Measurements from ENCODE around the gene PLOD1. TPM values are rescaled to one million over a fixed set of nuclear protein-coding genes. Genes with fewer than 3 reads are reported as not detected.

PLOD1 gene
- total and polyA plus RNA-seq, 2 of the 13 experiments (the other 11 are each of a cell fraction or from before 2014, with no cell fraction given) = 70.1 to 318 TPM

DNA sequence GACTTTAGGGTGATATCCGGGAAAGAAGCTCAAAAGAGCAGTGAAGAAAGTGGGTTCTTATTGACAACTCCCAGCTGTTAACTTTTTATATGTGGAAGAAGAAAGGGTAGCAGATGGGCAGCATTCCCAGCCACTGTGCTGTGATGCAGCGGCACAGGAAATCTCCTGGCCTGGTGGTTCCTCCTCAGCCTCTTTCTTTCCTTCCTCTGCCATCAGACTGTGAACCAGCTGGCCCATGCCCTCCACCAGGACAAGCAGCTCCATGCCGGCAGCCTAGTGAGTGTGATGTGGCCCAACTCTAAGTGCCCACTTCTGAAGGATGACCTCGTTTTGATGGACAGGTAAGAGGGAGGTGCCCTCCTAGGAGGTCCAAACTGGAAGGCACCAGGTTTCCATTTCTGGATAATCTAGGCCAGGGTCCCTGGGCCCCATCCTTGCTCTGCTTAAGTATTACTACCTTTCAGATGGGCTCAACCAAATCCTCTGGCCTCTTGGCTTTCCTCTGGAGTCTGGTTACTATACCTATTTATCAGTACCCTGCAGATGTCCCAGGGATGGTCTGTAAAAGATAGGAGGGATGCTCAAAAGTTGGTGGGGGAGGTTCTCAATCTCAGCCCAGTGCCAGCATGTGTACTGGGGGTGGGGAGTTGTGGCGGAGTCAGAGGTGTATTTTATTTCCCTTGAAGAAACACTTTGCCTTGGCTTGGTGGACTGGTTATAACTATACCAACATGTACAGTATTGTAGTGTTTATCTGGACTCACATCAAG, 62.7 kb downstream of the PLOD1 start:
- no peaks in the 10 kb centered on the region for H3K9me3 ChIP-seq (ENCODE audit: low read length)
- H3K4me1 ChIP-seq (ENCODE audit: insufficient read depth, low read length) = peaks cover 1% of the 10 kb centered on the region; the same call in 1 of the 2 replicates
- no peak overlapping the region for H3K4me3 ChIP-seq (replicated peaks in 1 of 3; ENCODE audit: insufficient read depth in 1 of 3, low read depth in 2 of 3, low read length in 3 of 3)
- intact Hi-C loops (cut with micrococcal nuclease; ENCODE audit: unreplicated experiment) = no loop called here
- peaks cover 38 to 71% of the 10 kb centered on the region in 2 experiments for H3K36me3 ChIP-seq (replicated peaks in 1 of 2; ENCODE audit: control insufficient read depth in 1 of 2, insufficient read depth in 2 of 2, low read length in 2 of 2)
- WGBS (ENCODE audit: low lambda C conversion rate) = 96% methylated on average over 4 of the region's 5 CpGs
- no peaks in the 10 kb centered on the region for H4K20me1 ChIP-seq (ENCODE audit: insufficient read depth, low read length)
- in situ Hi-C loops (cut with HindIII; ENCODE audit: extremely low pct_ligation_motif_present, low pct_unique_long_range_greater_than_20kb) = no loop called here
- no peak for DNase-seq (ENCODE audit: low spot score)
- H2AFZ ChIP-seq (ENCODE audit: low read length) = no peak overlapping the region
- CTCF ChIA-PET (ENCODE audit: low intra/inter-chr PET ratio, low total read pairs) = no interaction called here
- no peaks in the 10 kb centered on the region for H3K79me2 ChIP-seq (ENCODE audit: insufficient read depth, low read length)
- H3K27ac ChIP-seq (ENCODE audit: extremely low read length, insufficient read depth, low read length) = no peak overlapping the region
- no peak overlapping the region for H3K9ac ChIP-seq (ENCODE audit: insufficient read depth, low read depth, low read length)
- POLR2A ChIA-PET = no interaction called here
- H3K4me2 ChIP-seq (ENCODE audit: low read depth, low read length) = no peak overlapping the region
- BruUV-seq (replicated peaks) = no TSS peak
- no peak for FAIRE-seq
- no peaks in the 10 kb centered on the region for H3K27me3 ChIP-seq (ENCODE audit: control insufficient read depth in 1 of 2, insufficient read depth in 2 of 2, low read length in 2 of 2)
- ATAC-seq = no peak
- TF ChIP-seq ZNF468 (CRISPR knock-in tag; IDR thresholded peaks at IDR 0.05) (no peak), TMF1 (CRISPR knock-in tag; IDR thresholded peaks at IDR 0.05; ENCODE audit: low read depth) (no peak), POLR2A (IDR thresholded peaks at IDR 0.05; ENCODE audit: insufficient read depth in 1 of 2, low read depth in 2 of 2, low read length in 2 of 2) (no peak), CEBPG (CRISPR knock-in tag; IDR thresholded peaks at IDR 0.05) (no peak), GATA4 (IDR thresholded peaks at IDR 0.05; ENCODE audit: borderline replicate concordance, low read depth) (no peak), ZNF136 (CRISPR knock-in tag; IDR thresholded peaks at IDR 0.05; ENCODE audit: low read depth) (no peak), DMTF1 (CRISPR knock-in tag; IDR thresholded peaks at IDR 0.05) (no peak), BRF2 (CRISPR knock-in tag; IDR thresholded peaks at IDR 0.05) (no peak), ZFP36L2 (CRISPR knock-in tag; IDR thresholded peaks at IDR 0.05) (no peak), NR1H2 (CRISPR knock-in tag; IDR thresholded peaks at IDR 0.05; ENCODE audit: borderline replicate concordance, low read depth) (no peak), ESRRA (CRISPR knock-in tag; IDR thresholded peaks at IDR 0.05; ENCODE audit: low read depth) (no peak), ZHX1 (CRISPR knock-in tag; IDR thresholded peaks at IDR 0.05; ENCODE audit: low read depth) (no peak), DDIT3 (CRISPR knock-in tag; IDR thresholded peaks at IDR 0.05) (no peak)
- TF ChIP-seq, protein P1, sequence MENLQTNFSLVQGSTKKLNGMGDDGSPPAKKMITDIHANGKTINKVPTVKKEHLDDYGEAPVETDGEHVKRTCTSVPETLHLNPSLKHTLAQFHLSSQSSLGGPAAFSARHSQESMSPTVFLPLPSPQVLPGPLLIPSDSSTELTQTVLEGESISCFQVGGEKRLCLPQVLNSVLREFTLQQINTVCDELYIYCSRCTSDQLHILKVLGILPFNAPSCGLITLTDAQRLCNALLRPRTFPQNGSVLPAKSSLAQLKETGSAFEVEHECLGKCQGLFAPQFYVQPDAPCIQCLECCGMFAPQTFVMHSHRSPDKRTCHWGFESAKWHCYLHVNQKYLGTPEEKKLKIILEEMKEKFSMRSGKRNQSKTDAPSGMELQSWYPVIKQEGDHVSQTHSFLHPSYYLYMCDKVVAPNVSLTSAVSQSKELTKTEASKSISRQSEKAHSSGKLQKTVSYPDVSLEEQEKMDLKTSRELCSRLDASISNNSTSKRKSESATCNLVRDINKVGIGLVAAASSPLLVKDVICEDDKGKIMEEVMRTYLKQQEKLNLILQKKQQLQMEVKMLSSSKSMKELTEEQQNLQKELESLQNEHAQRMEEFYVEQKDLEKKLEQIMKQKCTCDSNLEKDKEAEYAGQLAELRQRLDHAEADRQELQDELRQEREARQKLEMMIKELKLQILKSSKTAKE (CRISPR knock-in tag; IDR thresholded peaks at IDR 0.05; ENCODE audit: borderline replicate concordance) = no peak
